ENCODE measurements around the gene C2CD2L. TPM values are rescaled to one million over a fixed set of nuclear protein-coding genes. Genes with fewer than 3 reads are reported as not detected.

C2CD2L gene
- total and polyA plus RNA-seq, 10 of the 15 experiments (the other 5 are each of a cell fraction or from before 2014, with no cell fraction given): 0.21 to 9.6 (median 5.1) TPM

DNA sequence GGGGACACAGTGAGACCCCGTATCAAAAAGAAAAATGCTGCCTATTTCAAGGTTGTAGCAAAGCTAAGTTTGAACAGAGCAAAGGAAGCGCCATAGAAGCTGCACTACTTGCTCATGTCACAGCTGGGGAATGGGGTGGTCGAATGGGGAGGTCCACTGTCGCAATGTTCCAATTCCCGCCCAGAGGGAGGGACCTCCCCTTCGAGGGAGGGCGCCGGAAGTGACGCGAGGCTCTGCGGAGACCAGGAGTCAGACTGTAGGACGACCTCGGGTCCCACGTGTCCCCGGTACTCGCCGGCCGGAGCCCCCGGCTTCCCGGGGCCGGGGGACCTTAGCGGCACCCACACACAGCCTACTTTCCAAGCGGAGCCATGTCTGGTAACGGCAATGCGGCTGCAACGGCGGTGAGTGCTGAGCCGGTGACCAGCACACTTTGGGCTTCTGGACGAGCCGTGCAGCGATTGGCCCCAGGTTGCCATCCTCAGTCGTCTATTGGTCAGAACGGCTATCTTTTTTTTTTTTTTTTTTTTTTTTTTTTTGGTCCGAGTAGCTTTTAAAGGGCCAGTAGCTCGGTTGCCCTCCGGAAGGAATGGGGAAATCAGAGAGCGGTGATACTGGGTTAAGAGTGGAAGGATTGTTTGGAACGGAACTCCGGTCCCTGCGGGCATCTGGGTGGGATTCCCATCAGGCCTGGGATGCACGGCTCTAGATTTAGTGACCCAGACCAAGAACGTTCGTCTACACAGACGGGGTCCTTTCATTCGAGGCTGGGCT lies 22.3 kb upstream of the C2CD2L start, which contains the start of gene HMBS:
TSS of gene HMBS (plus strand) at position 219 of the 774 bp plus-strand sequence. CDS start at position 372, 153 bp downstream.
- Histone ChIP-seq H3K36me3 (ENCODE audit: control insufficient read depth in 2 of 2, insufficient read depth in 2 of 2, low read length in 1 of 2) (peaks cover 6 to 10% of the 10 kb centered on the region in 2 experiments; a peak in 3 of 4 replicates), H3K27me3 (replicated peaks in 1 of 2; ENCODE audit: control insufficient read depth in 2 of 2, insufficient read depth in 2 of 2, low read length in 1 of 2) (no peaks in the 10 kb centered on the region), H3K4me2 (ENCODE audit: control insufficient read depth, insufficient read depth) (peak within 1 kb of the TSS; percentile 97), H3K4me1 (ENCODE audit: control insufficient read depth, insufficient read depth, low read length) (peaks cover 10% of the 10 kb centered on the region), H3K9ac (ENCODE audit: control insufficient read depth, insufficient read depth, low read length) (peak within 1 kb of the TSS; percentile 62), H3K4me3 (peak within 1 kb of the TSS; percentile 97), H2AFZ (ENCODE audit: control insufficient read depth, low read depth, low read length) (peak within 1 kb of the TSS; percentile 96), H3K9me3 (replicated peaks; ENCODE audit: control insufficient read depth, insufficient read depth, low read length) (no peaks in the 10 kb centered on the region), H3K27ac (ENCODE audit: control insufficient read depth, insufficient read depth) (peak within 1 kb of the TSS; percentile 94), H4K20me1 (ENCODE audit: control insufficient read depth, insufficient read depth) (no peaks in the 10 kb centered on the region), H3K79me2 (ENCODE audit: control insufficient read depth, insufficient read depth, low read length) (peaks cover 12% of the 10 kb centered on the region)
- peak; percentile 95 for ATAC-seq
- intact Hi-C loops (cut with micrococcal nuclease; ENCODE audit: unreplicated experiment): loop anchor here (1.0 kb wide), 1 partner anchor 18 kb away; the partner anchor contains the start of gene VPS11
- ChIA-PET POLR2A (interaction anchor here (0.5 to 5.4 kb wide), 26 partner anchors 12 to 1358 kb away, joined by 3 to 69 read pairs (median 4); partner anchors contain the start of genes C2CD2L, CBL, CENATAC and DPAGT1), SMC1A (ENCODE audit: uncharacterized antibody, unreplicated experiment) (interaction anchor here (0.6 to 2.1 kb wide), 6 partner anchors 15 to 67 kb away, joined by 3 to 9 read pairs (median 4); partner anchors contain the start of genes C2CD2L, DPAGT1, RPS25 and TRAPPC4), CTCF (interaction anchor here (0.6 to 2.8 kb wide), 17 partner anchors 10 to 1941 kb away, joined by 3 to 11 read pairs (median 3); partner anchors contain the start of genes C2CD2L, DDX6, HYOU1 and VPS11), RAD21 (ENCODE audit: unreplicated experiment) (interaction anchor here (0.5 to 2.3 kb wide), 17 partner anchors 10 to 239 kb away, joined by 3 to 16 read pairs (median 4); partner anchors contain the start of genes C2CD2L, CBL, DPAGT1 and HINFP)
- in situ Hi-C loops (cut with MboI): no loop called here
- peak; percentile 91 for FAIRE-seq
- DNase-seq (ENCODE audit: low read depth, low spot score): peak; percentile 79
- WGBS (ENCODE audit: insufficient coverage, insufficient replicate concordance, low lambda C conversion rate, missing lambda C conversion rate): 2% methylated on average over 44 of the region's 45 CpGs
- no TSS peak for BruUV-seq (replicated peaks)
- TF ChIP-seq CBFB (IDR thresholded peaks at IDR 0.05; ENCODE audit: low read depth) (no peak), PAX5 (IDR thresholded peaks at IDR 0.05; ENCODE audit: borderline replicate concordance, low read depth, low read length) (no peak), EZH2 (IDR thresholded peaks at IDR 0.05; ENCODE audit: borderline replicate concordance, control insufficient read depth, low read depth, low read length) (no peak), EP300 (IDR thresholded peaks at IDR 0.05; ENCODE audit: borderline replicate concordance in 1 of 2, control insufficient read depth in 1 of 2, low read depth in 2 of 2, low read length in 2 of 2) (peak in 1 of 2 experiments; percentile 12; a peak in 1 of 4 replicates), ZNF274 (IDR thresholded peaks at IDR 0.05; ENCODE audit: insufficient read depth, insufficient read length) (no peak), RB1 (IDR thresholded peaks at IDR 0.05; ENCODE audit: borderline replicate concordance) (peak; percentile 81; the same call in 1 of the 2 replicates), SMAD5 (IDR thresholded peaks at IDR 0.05; ENCODE audit: low read depth) (peak; percentile 82), MYC (IDR thresholded peaks at IDR 0.05; ENCODE audit: insufficient read depth, insufficient read length, insufficient replicate concordance, low read length, severe bottlenecking) (no peak), ZNF217 (IDR thresholded peaks at IDR 0.05) (no peak), NFXL1 (IDR thresholded peaks at IDR 0.05; ENCODE audit: borderline replicate concordance) (no peak), ETV6 (conservative IDR thresholded peaks at IDR 0.05 in 1 of 2, IDR thresholded peaks at IDR 0.05 in 1 of 2; ENCODE audit: borderline replicate concordance in 1 of 2, low read depth in 1 of 2) (no peak), KAT2A (conservative IDR thresholded peaks at IDR 0.05; ENCODE audit: control insufficient read depth, low read depth, low read length) (no peak), NFIC (IDR thresholded peaks at IDR 0.05; ENCODE audit: low read depth, low read length) (no peak), BRCA1 (IDR thresholded peaks at IDR 0.05; ENCODE audit: low read depth, low read length) (no peak), TCF12 (IDR thresholded peaks at IDR 0.05; ENCODE audit: low read depth, low read length) (no peak), SRF (IDR thresholded peaks at IDR 0.05; ENCODE audit: low read depth in 2 of 2, low read length in 2 of 2) (no peak), SMC3 (IDR thresholded peaks at IDR 0.05; ENCODE audit: borderline replicate concordance, low read length) (no peak), SMARCA5 (IDR thresholded peaks at IDR 0.05) (no peak), CBX5 (IDR thresholded peaks at IDR 0.05; ENCODE audit: low read depth) (no peak), PKNOX1 (IDR thresholded peaks at IDR 0.05) (peak; percentile 75)
- TF ChIP-seq, protein P1, sequence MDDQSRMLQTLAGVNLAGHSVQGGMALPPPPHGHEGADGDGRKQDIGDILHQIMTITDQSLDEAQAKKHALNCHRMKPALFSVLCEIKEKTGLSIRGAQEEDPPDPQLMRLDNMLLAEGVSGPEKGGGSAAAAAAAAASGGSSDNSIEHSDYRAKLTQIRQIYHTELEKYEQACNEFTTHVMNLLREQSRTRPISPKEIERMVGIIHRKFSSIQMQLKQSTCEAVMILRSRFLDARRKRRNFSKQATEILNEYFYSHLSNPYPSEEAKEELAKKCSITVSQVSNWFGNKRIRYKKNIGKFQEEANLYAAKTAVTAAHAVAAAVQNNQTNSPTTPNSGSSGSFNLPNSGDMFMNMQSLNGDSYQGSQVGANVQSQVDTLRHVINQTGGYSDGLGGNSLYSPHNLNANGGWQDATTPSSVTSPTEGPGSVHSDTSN (IDR thresholded peaks at IDR 0.05; ENCODE audit: insufficient replicate concordance, low read depth, low read length): peak; percentile 6
